GM12878 (cell line): ENCODE measurements around the gene RASA1. TPM values are rescaled to one million over a fixed set of nuclear protein-coding genes. Genes with fewer than 3 reads are reported as not detected.
"Not testable (repeated sequence)": the region's sequence is repeated elsewhere in the genome, so short reads cannot be mapped to it uniquely, and the experiment has no call there.

Experiments used
- ATAC-seq: fragments of 200-7000 bp; cut with Tn5 transposase; 3 replicates; pipeline ENCODE4 v1.9.1; 2020; ENCODE audit warnings: mild to moderate bottlenecking, moderate library complexity
- BruUV-seq: library from RNA; stranded (reverse); fragments of 400-500 nt; replicated peaks from 2 replicates; lab custom pipeline; 2021; lab: Mats Ljungman, UMichigan
- CTCF ChIA-PET: fragments of 300-600 bp; sonication (Branson Sonifier 250); formaldehyde crosslinking; extraction: SDS; loops from one replicate; lab custom pipeline; 2021; ENCODE audit warnings: inconsistent platforms; lab: Yijun Ruan, JAX
- POLR2A ChIA-PET: fragments of 350-600 bp; formaldehyde crosslinking; extraction: SDS; loops from one replicate; lab custom pipeline; 2021; ENCODE audit warnings: inconsistent platforms; lab: Charles Lee
- RAD21 ChIA-PET: fragments of 300-600 bp; sonication (Branson Sonifier 250); formaldehyde crosslinking; loops from one replicate; lab custom pipeline; 2023; ENCODE audit warnings: antibody characterized with exemption; ENCODE audit not compliant: unreplicated experiment; lab: Charles Lee
- SMC1A ChIA-PET: fragments of 300-600 bp; sonication (Branson Sonifier 250); formaldehyde crosslinking; loops from one replicate; lab custom pipeline; 2023; ENCODE audit not compliant: unreplicated experiment, uncharacterized antibody; lab: Charles Lee
- DNase-seq: peaks from one replicate; pipeline ENCODE4 v3.0.0-alpha.2; 2011; ENCODE audit warnings: low read depth, low spot score
- FAIRE-seq: peaks from 3 replicates; lab custom pipeline; 2011; peaks lifted over from hg19 to GRCh38; lab: Jason Lieb, UNC
- H2AFZ ChIP-seq: 2 replicates; pipeline ENCODE4 v1.6.0; 2011; ENCODE audit warnings: low read depth, low read length, control low read depth; ENCODE audit not compliant: control insufficient read depth
- H3K27ac ChIP-seq: 2 replicates; pipeline ENCODE4 v1.5.1; 2011; ENCODE audit warnings: control low read depth; ENCODE audit not compliant: control insufficient read depth, insufficient read depth
- H3K27me3 ChIP-seq, 2 experiments: replicated peaks in 1 of 2; 2 replicates each; pipeline versions ENCODE4 v1.6.0 to v1.6.1; 2011; ENCODE audit warnings: low read length in 1 of 2; ENCODE audit not compliant: control insufficient read depth in 2 of 2, insufficient read depth in 2 of 2
- H3K36me3 ChIP-seq, 2 experiments: 2 replicates each; pipeline ENCODE4 v1.5.1; 2011; ENCODE audit warnings: low read length in 1 of 2; ENCODE audit not compliant: control insufficient read depth in 2 of 2, insufficient read depth in 2 of 2
- H3K4me1 ChIP-seq: 2 replicates; pipeline ENCODE4 v1.6.1; 2011; ENCODE audit warnings: mild to moderate bottlenecking, low read length, moderate library complexity, mixed read lengths; ENCODE audit not compliant: control insufficient read depth, insufficient read depth
- H3K4me2 ChIP-seq: 2 replicates; pipeline ENCODE4 v1.6.0; 2011; ENCODE audit warnings: control low read depth; ENCODE audit not compliant: control insufficient read depth, insufficient read depth
- H3K4me3 ChIP-seq: fragments of 200-600 bp; sonication (generic); 2 replicates; pipeline ENCODE4 v1.5.1; 2016
- H3K79me2 ChIP-seq: 2 replicates; pipeline ENCODE4 v1.6.0; 2011; ENCODE audit warnings: low read length; ENCODE audit not compliant: control insufficient read depth, insufficient read depth
- H3K9ac ChIP-seq: 2 replicates; pipeline ENCODE4 v1.8.0; 2011; ENCODE audit warnings: low read length, control low read depth, mixed read lengths; ENCODE audit not compliant: control insufficient read depth, insufficient read depth
- H3K9me3 ChIP-seq: replicated peaks from 3 replicates; pipeline ENCODE4 v1.5.1; 2011; ENCODE audit warnings: mild to moderate bottlenecking, low read length; ENCODE audit not compliant: control insufficient read depth, insufficient read depth
- H4K20me1 ChIP-seq: 2 replicates; pipeline ENCODE4 v1.6.0; 2011; ENCODE audit not compliant: control insufficient read depth, insufficient read depth
- EP300 ChIP-seq, 2 experiments: fragments of 150-350 bp in 1 of 2; IDR thresholded peaks; 2 replicates each; pipeline ENCODE4 v1.6.1; 2011 to 2012; ENCODE audit warnings: low read depth in 2 of 2, low read length in 2 of 2, borderline replicate concordance in 1 of 2, improper control_type of control experiment in 1 of 2, inconsistent platforms in 1 of 2; ENCODE audit not compliant: control insufficient read depth in 1 of 2
- MEF2B ChIP-seq: fragments of 450-650 bp; IDR thresholded peaks from 2 replicates; pipeline ENCODE4 v1.6.1; 2018; ENCODE audit warnings: mild to moderate bottlenecking, moderate library complexity; ENCODE audit not compliant: partially characterized antibody, poor library complexity, severe bottlenecking
- SPI1 ChIP-seq: IDR thresholded peaks from 2 replicates; pipeline ENCODE4 v1.6.1; 2011; ENCODE audit warnings: low read depth, mild to moderate bottlenecking, low read length, moderate library complexity, borderline replicate concordance; ENCODE audit not compliant: insufficient read depth
- WGBS: methylation state at CpG from one replicate; pipeline ENCODE4 v1.1.6; 2016; ENCODE audit warnings: low lambda C conversion rate; ENCODE audit not compliant: insufficient replicate concordance, insufficient coverage; ENCODE audit errors: missing lambda C conversion rate; 5-methylcytosine and 5-hydroxymethylcytosine counted together
- in situ Hi-C: fragments of 300-500 bp; cut with MboI; formaldehyde crosslinking; loops from 9 replicates; pipeline ENCODE4 v1.14.3; 2018; ENCODE audit warnings: mixed read lengths
- intact Hi-C: fragments of 100-400 bp; cut with micrococcal nuclease; formaldehyde crosslinking; loops from one replicate; pipeline ENCODE4 v1.14.2; 2022; ENCODE audit not compliant: unreplicated experiment
- polyA plus RNA-seq, 11 experiments: library from polyadenylated mRNA; depleted of rRNA in 4 of 11; unstranded in 6 of 11; stranded (reverse) in 5 of 11; fragments of >200 nt; fragmentation: Nextera tagmentation in 4 of 11; fragmentation: Illumina TruSeq in 1 of 11; extraction: Ambion mirVana in 4 of 11; extraction: Trizol in 1 of 11; gene quantifications; 1 replicate in 1 of 11; 2 replicates in 10 of 11; pipeline versions ENCODE4 v1.2.1 to v1.2.3, GENCODE V29; 2011 to 2016; ENCODE audit warnings: inconsistent platforms in 2 of 11, missing spikeins in 2 of 11, low read depth in 1 of 11
- total RNA-seq, 4 experiments: library from RNA; depleted of rRNA in 3 of 4; stranded (reverse); fragments of >200 nt in 3 of 4; fragmentation: Illumina TruSeq in 1 of 4; extraction: Trizol in 1 of 4; gene quantifications; 2 replicates each; pipeline versions ENCODE4 v1.2.1 to v1.2.3, GENCODE V29; 2013 to 2021
- TF ChIP-seq, protein P1 (sequence below): fragments of 450-650 bp; formaldehyde crosslinking; IDR thresholded peaks from 2 replicates; pipeline ENCODE4 v1.4.0; 2022; ENCODE audit warnings: mild to moderate bottlenecking, moderate library complexity

The RASA1 gene
- total and polyA plus RNA-seq, 10 of the 15 experiments (the other 5 are each of a cell fraction or from before 2014, with no cell fraction given) = 7.8 to 72.3 (median 21.8) TPM

DNA sequence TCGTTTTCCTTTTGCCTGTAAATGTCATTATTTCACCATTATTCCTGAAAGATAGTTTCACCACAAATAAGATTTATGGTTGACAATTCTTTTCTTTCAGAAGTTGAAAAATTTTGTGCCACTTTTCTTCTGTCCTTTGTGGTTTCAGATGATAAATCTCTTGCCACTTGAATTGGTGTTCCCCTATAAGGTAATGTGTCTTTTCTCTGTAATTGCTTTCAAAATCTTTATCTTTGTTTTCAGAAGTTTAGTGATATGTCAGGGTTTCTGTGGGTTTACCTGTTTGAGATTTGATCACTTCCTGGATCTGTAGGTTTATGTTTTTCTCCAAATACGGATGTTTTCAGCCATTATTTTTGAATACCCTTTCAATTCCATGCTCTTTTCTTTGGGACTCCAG is 14.6 kb downstream of the RASA1 start (continued):
- TF ChIP-seq, protein P1, sequence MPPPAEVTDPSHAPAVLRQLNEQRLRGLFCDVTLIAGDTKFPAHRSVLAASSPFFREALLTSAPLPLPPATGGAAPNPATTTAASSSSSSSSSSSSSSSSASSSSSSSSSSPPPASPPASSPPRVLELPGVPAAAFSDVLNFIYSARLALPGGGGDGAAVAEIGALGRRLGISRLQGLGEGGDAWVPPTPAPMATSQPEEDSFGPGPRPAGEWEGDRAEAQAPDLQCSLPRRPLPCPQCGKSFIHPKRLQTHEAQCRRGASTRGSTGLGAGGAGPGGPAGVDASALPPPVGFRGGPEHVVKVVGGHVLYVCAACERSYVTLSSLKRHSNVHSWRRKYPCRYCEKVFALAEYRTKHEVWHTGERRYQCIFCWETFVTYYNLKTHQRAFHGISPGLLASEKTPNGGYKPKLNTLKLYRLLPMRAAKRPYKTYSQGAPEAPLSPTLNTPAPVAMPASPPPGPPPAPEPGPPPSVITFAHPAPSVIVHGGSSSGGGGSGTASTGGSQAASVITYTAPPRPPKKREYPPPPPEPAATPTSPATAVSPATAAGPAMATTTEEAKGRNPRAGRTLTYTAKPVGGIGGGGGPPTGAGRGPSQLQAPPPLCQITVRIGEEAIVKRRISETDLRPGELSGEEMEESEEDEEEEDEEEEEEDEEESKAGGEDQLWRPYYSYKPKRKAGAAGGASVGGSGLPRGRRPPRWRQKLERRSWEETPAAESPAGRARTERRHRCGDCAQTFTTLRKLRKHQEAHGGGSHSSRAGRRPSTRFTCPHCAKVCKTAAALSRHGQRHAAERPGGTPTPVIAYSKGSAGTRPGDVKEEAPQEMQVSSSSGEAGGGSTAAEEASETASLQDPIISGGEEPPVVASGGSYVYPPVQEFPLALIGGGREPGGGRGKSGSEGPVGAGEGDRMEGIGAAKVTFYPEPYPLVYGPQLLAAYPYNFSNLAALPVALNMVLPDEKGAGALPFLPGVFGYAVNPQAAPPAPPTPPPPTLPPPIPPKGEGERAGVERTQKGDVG (CRISPR knock-in tag) = no peak
- TF ChIP-seq MEF2B = no peak
- TF ChIP-seq EP300 (IDR thresholded peaks at IDR 0.05; ENCODE audit: borderline replicate concordance in 1 of 2, control insufficient read depth in 1 of 2, low read depth in 2 of 2, low read length in 2 of 2) = no peak
- TF ChIP-seq SPI1 = no peak

DNA sequence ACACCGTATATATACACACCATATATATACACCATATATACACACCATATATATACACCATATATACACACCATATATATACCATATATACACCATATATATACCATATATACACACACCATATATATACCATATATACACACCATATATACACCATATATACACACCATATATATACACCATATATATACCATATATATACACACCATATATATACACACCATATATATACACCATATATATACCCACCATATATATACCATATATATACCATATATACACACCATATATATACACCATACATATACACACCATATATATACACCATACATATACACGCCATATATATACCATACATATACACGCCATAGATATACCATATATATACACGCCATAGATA is 19.6 kb downstream of the RASA1 start:
- ATAC-seq, H3K4me1 ChIP-seq, intact Hi-C loops, SMC1A ChIA-PET, RAD21 ChIA-PET, BruUV-seq, H4K20me1 ChIP-seq, POLR2A ChIA-PET, in situ Hi-C loops, H3K27ac ChIP-seq, FAIRE-seq, DNase-seq, H3K4me2 ChIP-seq, CTCF ChIA-PET, H3K27me3 ChIP-seq, H3K4me3 ChIP-seq, H2AFZ ChIP-seq, H3K9ac ChIP-seq: not testable (repeated sequence)
- Histone ChIP-seq H3K79me2 (peaks cover 56% of the 10 kb centered on the region), H3K9me3 (peaks cover 14% of the 10 kb centered on the region), H3K36me3 (peaks cover 2 to 10% of the 10 kb centered on the region in 2 experiments; a peak in 3 of 4 replicates)
- WGBS = 97% methylated on average over 4 of the region's 4 CpGs
